NB4 (cell line): ENCODE measurements around the gene CLOCK.

Experiments used
- CTCF ChIP-seq: IDR thresholded peaks from one replicate; pipeline ENCODE4 v1.5.1; 2012; ENCODE audit warnings: low read depth, low read length
- POLR2A ChIP-seq: IDR thresholded peaks from 2 replicates; pipeline ENCODE4 v1.6.1; 2011; ENCODE audit warnings: mild to moderate bottlenecking; ENCODE audit not compliant: insufficient read length; ENCODE audit errors: extremely low read depth

GRCh38 chr4:55407764-55408163 lies 138.9 kb downstream of the CLOCK start:
- TF ChIP-seq CTCF (no peak), POLR2A (no peak)
